Measurements from ENCODE around the gene CES1. TPM values are rescaled to one million over a fixed set of nuclear protein-coding genes. Genes with fewer than 3 reads are reported as not detected.

The CES1 gene
- total and polyA plus RNA-seq, 5 donors from 2014 or later: 0.33 to 3.5 (median 1.0) TPM; not detected in 1

Other genes starting within 250 kb of the CES1 start
- not detected for gene SLC6A2, start 177.1 kb downstream of the CES1 start, total RNA-seq
- not detected for gene SLC6A2, start 177.1 kb downstream of the CES1 start, polyA plus RNA-seq
- not detected for gene CES5A, start 42.3 kb upstream of the CES1 start, total RNA-seq
- gene CES5A, start 42.3 kb upstream of the CES1 start, polyA plus RNA-seq: not detected